HepG2 (cell line): ENCODE results near the gene BST2. TPM values are rescaled to one million over a fixed set of nuclear protein-coding genes. Genes with fewer than 3 reads are reported as not detected.

Experiments
- KLF16 ChIP-seq, 2 experiments: sonication (generic) in 1 of 2; formaldehyde crosslinking in 1 of 2; IDR thresholded peaks; 2 replicates each; pipeline versions ENCODE4 v1.6.1 to v1.8.0; 2016 to 2023; ENCODE audit warnings: missing genetic modification reagents in 2 of 2, missing compliant biosample characterization in 1 of 2
- MLX ChIP-seq: IDR thresholded peaks from 2 replicates; pipeline ENCODE4 v1.6.1; 2016
- SETDB1 ChIP-seq: sonication (generic); formaldehyde crosslinking; IDR thresholded peaks from 2 replicates; pipeline ENCODE4 v1.5.1; 2020; ENCODE audit warnings: missing genetic modification reagents, mild to moderate bottlenecking, borderline replicate concordance
- SP140L ChIP-seq: sonication (generic); formaldehyde crosslinking; IDR thresholded peaks from 2 replicates; pipeline ENCODE4 v1.4.0; 2020; ENCODE audit warnings: missing genetic modification reagents, borderline replicate concordance
- TSC22D2 ChIP-seq: sonication (generic); formaldehyde crosslinking; IDR thresholded peaks from 2 replicates; pipeline ENCODE4 v1.5.1; 2020; ENCODE audit warnings: missing genetic modification reagents, mild to moderate bottlenecking, borderline replicate concordance
- ZMYM4 ChIP-seq: sonication (generic); formaldehyde crosslinking; IDR thresholded peaks from 2 replicates; pipeline ENCODE4 v1.8.1; 2023; ENCODE audit warnings: mild to moderate bottlenecking, missing genetic modification reagents
- ZNF143 ChIP-seq: sonication (generic); formaldehyde crosslinking; IDR thresholded peaks from 2 replicates; pipeline ENCODE4 v1.4.0; 2020; ENCODE audit warnings: missing genetic modification reagents
- ZNF407 ChIP-seq: sonication (generic); formaldehyde crosslinking; IDR thresholded peaks from one replicate; pipeline ENCODE4 v1.5.1; 2020; ENCODE audit warnings: mild to moderate bottlenecking, missing genetic modification reagents; ENCODE audit errors: not compliant biosample characterization
- polyA plus RNA-seq, 8 experiments: library from polyadenylated mRNA; depleted of rRNA in 3 of 8; stranded (reverse) in 7 of 8; unstranded in 1 of 8; fragments of >200 nt; fragmentation: Illumina TruSeq in 4 of 8; extraction: Trizol in 4 of 8; gene quantifications; 2 replicates each; pipeline versions ENCODE4 v1.2.1 to v1.2.3, GENCODE V29; 2011 to 2016; ENCODE audit warnings: low read depth in 4 of 8, missing spikeins in 1 of 8, mixed read lengths in 1 of 8; ENCODE audit not compliant: insufficient read depth in 1 of 8
- total RNA-seq, 5 experiments: library from RNA; depleted of rRNA; stranded (reverse); fragments of >200 nt; fragmentation: Illumina TruSeq; extraction: Trizol; gene quantifications; 2 replicates each; pipeline ENCODE4 v1.2.3, GENCODE V29; 2016; ENCODE audit warnings: low read depth in 1 of 5
- TF ChIP-seq, protein P1 (sequence below): sonication (generic); formaldehyde crosslinking; IDR thresholded peaks from 2 replicates; pipeline ENCODE4 v1.4.0; 2020; ENCODE audit warnings: missing genetic modification reagents
- TF ChIP-seq, protein P2 (sequence below): sonication (generic); formaldehyde crosslinking; IDR thresholded peaks from 2 replicates; pipeline ENCODE4 v1.4.0; 2020; ENCODE audit warnings: missing genetic modification reagents, borderline replicate concordance

The BST2 gene
- total and polyA plus RNA-seq, 2 of the 13 experiments (the other 11 are each of a cell fraction or from before 2014, with no cell fraction given): 58.8 to 93.8 TPM

DNA sequence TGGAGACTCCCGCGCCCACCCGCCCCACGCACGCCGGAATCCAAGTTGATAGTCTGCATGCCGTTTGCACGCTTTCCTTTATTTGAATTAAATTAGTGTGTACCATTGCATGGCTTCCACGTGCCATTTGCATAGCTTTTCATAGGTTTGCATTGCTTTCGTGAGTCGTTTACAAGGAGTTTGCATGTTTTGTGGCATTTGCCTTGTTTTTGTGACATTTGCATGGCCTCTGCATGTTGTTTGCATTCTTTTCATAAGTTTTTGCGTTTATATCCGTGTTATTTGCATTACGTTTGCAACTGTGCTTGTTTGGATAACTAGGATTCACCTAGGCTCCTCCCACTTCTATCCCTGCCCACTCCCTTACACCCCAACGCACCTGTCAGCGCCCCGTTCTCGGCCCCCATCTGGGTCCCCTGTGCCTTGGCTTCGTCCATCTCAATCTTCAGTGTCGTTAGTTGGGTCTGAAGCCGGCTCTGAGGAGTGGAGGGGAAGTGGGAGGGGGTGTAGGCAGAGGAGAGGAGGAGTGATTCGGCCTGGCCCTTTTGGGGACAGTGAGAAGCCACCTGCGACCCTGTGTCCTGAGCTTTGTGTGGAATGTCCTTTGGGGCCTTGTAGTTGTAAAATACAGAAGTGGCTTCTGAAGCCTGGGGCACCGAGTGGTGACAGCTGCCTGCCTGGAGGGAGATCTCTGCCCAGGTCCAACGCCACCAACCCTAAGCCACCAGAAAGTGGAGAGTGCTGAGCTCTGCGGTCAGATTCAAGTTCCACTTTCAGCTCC is 13.9 kb downstream of the BST2 start (continued):
- TF ChIP-seq ZNF407 (CRISPR knock-in tag) (no peak), ZNF143 (CRISPR knock-in tag) (no peak), TSC22D2 (CRISPR knock-in tag) (no peak), KLF16 (CRISPR knock-in tag; IDR thresholded peaks at IDR 0.05) (no peak), ZMYM4 (CRISPR knock-in tag) (no peak), MLX (CRISPR knock-in tag) (0 out of 2 replicates have a peak, but pooled peaks have one; percentile 12), SETDB1 (no peak), SP140L (CRISPR knock-in tag) (no peak)
- TF ChIP-seq, protein P1, sequence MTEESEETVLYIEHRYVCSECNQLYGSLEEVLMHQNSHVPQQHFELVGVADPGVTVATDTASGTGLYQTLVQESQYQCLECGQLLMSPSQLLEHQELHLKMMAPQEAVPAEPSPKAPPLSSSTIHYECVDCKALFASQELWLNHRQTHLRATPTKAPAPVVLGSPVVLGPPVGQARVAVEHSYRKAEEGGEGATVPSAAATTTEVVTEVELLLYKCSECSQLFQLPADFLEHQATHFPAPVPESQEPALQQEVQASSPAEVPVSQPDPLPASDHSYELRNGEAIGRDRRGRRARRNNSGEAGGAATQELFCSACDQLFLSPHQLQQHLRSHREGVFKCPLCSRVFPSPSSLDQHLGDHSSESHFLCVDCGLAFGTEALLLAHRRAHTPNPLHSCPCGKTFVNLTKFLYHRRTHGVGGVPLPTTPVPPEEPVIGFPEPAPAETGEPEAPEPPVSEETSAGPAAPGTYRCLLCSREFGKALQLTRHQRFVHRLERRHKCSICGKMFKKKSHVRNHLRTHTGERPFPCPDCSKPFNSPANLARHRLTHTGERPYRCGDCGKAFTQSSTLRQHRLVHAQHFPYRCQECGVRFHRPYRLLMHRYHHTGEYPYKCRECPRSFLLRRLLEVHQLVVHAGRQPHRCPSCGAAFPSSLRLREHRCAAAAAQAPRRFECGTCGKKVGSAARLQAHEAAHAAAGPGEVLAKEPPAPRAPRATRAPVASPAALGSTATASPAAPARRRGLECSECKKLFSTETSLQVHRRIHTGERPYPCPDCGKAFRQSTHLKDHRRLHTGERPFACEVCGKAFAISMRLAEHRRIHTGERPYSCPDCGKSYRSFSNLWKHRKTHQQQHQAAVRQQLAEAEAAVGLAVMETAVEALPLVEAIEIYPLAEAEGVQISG: no peak
- TF ChIP-seq, protein P2, sequence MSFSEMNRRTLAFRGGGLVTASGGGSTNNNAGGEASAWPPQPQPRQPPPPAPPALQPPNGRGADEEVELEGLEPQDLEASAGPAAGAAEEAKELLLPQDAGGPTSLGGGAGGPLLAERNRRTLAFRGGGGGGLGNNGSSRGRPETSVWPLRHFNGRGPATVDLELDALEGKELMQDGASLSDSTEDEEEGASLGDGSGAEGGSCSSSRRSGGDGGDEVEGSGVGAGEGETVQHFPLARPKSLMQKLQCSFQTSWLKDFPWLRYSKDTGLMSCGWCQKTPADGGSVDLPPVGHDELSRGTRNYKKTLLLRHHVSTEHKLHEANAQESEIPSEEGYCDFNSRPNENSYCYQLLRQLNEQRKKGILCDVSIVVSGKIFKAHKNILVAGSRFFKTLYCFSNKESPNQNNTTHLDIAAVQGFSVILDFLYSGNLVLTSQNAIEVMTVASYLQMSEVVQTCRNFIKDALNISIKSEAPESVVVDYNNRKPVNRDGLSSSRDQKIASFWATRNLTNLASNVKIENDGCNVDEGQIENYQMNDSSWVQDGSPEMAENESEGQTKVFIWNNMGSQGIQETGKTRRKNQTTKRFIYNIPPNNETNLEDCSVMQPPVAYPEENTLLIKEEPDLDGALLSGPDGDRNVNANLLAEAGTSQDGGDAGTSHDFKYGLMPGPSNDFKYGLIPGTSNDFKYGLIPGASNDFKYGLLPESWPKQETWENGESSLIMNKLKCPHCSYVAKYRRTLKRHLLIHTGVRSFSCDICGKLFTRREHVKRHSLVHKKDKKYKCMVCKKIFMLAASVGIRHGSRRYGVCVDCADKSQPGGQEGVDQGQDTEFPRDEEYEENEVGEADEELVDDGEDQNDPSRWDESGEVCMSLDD (CRISPR knock-in tag): no peak
